Neutrophil (primary cell): ENCODE results near the gene HOXD1.

Experiments used
- H3K27ac ChIP-seq: fragments of 200-600 bp; sonication (generic); 2 replicates; pipeline ENCODE4 v1.5.1; 2016; ENCODE audit warnings: mild to moderate bottlenecking, moderate library complexity
- H3K27me3 ChIP-seq: fragments of 200-600 bp; sonication (generic); 2 replicates; pipeline ENCODE4 v1.6.0; 2016; ENCODE audit warnings: mild to moderate bottlenecking
- H3K36me3 ChIP-seq: fragments of 200-600 bp; sonication (generic); 2 replicates; pipeline ENCODE4 v1.5.1; 2017
- H3K4me1 ChIP-seq, 2 experiments: fragments of 200-600 bp in 1 of 2; sonication (generic) in 1 of 2; 1 replicate in 1 of 2; 2 replicates in 1 of 2; pipeline versions ENCODE4 v1.5.1 to v1.6.1; 2013 to 2016; ENCODE audit warnings: low read depth in 1 of 2, low read length in 1 of 2, mild to moderate bottlenecking in 1 of 2, moderate library complexity in 1 of 2; ENCODE audit not compliant: control insufficient read depth in 1 of 2, insufficient read depth in 1 of 2
- H3K4me3 ChIP-seq, 2 experiments: fragments of 200-600 bp in 1 of 2; sonication (generic) in 1 of 2; 1 replicate in 1 of 2; 2 replicates in 1 of 2; pipeline ENCODE4 v1.5.1; 2013 to 2016; ENCODE audit warnings: low read depth in 1 of 2, low read length in 1 of 2, mild to moderate bottlenecking in 1 of 2, moderate library complexity in 1 of 2
- H3K9me3 ChIP-seq: fragments of 200-600 bp; sonication (generic); 2 replicates; pipeline ENCODE4 v1.5.1; 2016
- CTCF ChIP-seq: fragments of 200-600 bp; sonication (generic); IDR thresholded peaks from 2 replicates; pipeline ENCODE4 v1.5.1; 2016; ENCODE audit warnings: antibody characterized with exemption

HOXD1 gene

GRCh38 chr2:176151442-176152287, 36.8 kb upstream of the HOXD1 start, which contains the start of gene HOXD4:
TSS of gene HOXD4 (plus strand) at chr2:176151550. CDS start at chr2:176151634, 84 bp downstream.
- Histone ChIP-seq H3K9me3 (no peaks in the 10 kb centered on the region), H3K27me3 (peaks cover 100% of the 10 kb centered on the region), H3K36me3 (no peaks in the 10 kb centered on the region), H3K4me3 (no peak within 1 kb of the TSS), H3K4me1 (no peaks in the 10 kb centered on the region), H3K27ac (no peak within 1 kb of the TSS)
- TF ChIP-seq CTCF, result no peak

- Histone ChIP-seq H3K4me1 (no peaks in the 10 kb centered on the region), H3K4me3 (no peak overlapping the region), H3K9me3 (no peaks in the 10 kb centered on the region), H3K27me3 (peaks cover 100% of the 10 kb centered on the region), H3K27ac (no peak overlapping the region), H3K36me3 (no peaks in the 10 kb centered on the region)
- no peak for TF ChIP-seq CTCF
Measured at GRCh38 chr2:176152350-176153181, 35.9 kb upstream of the HOXD1 start.

DNA sequence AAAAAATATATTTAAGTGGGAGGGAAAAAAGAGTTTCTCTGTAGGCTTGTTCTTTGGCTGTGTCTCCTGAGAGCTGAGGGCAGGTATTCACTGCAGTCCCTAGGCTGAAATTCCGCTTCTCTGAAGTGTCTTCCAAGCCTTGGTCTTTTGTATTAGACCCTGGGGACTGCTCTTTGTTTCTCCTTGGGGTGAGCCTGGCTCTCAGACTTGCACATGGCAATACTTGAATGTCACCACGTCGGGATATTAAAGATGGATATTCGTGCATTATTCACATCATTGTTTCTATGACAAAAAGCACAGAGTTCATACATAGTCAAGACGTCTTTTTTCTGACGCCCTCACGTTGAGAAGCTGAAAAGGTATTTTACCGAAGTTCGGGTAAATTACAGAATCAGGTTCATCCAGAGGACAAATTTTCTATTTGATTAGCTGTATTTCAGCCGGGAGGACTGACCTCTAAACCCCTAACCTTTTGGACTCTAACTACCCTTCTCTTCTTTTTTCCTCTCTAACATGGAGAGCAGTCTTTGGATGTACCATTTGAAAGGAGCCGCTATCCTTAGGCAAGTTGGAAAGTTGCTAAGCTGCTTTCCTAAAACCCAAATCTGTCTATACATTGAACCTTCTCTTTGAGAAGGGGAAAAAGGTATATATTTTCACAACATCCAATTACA, 33.8 kb upstream of the HOXD1 start:
- no peaks in the 10 kb centered on the region for H3K36me3 ChIP-seq

DNA sequence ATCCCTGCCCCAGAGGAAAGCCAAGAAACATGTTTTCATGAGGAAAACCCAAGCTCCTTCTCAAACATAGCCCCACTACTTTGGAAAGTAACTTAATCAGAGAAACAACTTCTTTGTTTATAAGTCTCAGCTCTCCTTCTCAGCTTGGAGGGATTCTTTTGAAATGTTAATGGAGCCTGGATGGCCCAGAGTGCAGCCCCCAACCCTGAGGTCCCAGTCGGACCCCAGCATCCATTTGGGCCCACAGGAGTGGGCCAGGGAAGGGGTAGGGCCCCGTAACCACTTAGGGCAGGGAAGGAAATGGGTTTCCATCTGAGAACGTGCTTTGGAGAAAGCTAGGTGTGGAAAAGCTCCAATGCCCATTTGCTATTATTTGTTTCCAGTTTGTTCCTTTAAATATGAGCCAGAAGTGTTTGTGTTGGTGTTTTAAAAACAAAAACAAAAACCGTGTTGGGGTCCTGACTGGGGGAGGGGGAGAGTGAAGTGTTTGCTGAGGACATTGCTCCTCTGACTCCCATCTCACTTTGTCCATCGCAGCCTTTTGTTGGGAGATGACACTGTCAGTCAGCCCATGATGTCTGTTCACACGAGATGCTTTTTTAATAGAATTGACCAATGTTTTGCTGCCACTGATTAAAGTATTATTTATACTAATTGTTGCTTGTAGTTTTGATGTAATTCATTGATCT, 33.0 kb upstream of the HOXD1 start:
- no peak overlapping the region for H3K4me3 ChIP-seq
- TF ChIP-seq CTCF, result no peak
- no peaks in the 10 kb centered on the region for H3K4me1 ChIP-seq
- no peaks in the 10 kb centered on the region for H3K9me3 ChIP-seq
- H3K27me3 ChIP-seq, result peaks cover 100% of the 10 kb centered on the region
- H3K27ac ChIP-seq, result no peak overlapping the region
- no peaks in the 10 kb centered on the region for H3K36me3 ChIP-seq

More for the DNA sequence above, 33.8 kb upstream of the HOXD1 start:
- no peak for TF ChIP-seq CTCF
- H3K4me3 ChIP-seq, result no peak overlapping the region
- no peak overlapping the region for H3K27ac ChIP-seq
- no peaks in the 10 kb centered on the region for H3K9me3 ChIP-seq
- H3K4me1 ChIP-seq, result no peaks in the 10 kb centered on the region
- peaks cover 100% of the 10 kb centered on the region for H3K27me3 ChIP-seq

GRCh38 chr2:176156301-176156806, 32.1 kb upstream of the HOXD1 start:
- no peaks in the 10 kb centered on the region for H3K36me3 ChIP-seq
- no peak for TF ChIP-seq CTCF
- peaks cover 100% of the 10 kb centered on the region for H3K27me3 ChIP-seq
- H3K4me3 ChIP-seq, result no peak overlapping the region
- H3K27ac ChIP-seq, result no peak overlapping the region
- no peaks in the 10 kb centered on the region for H3K9me3 ChIP-seq
- H3K4me1 ChIP-seq, result no peaks in the 10 kb centered on the region
